Measurements from ENCODE around the gene TMEM192. TPM values are rescaled to one million over a fixed set of nuclear protein-coding genes. Genes with fewer than 3 reads are reported as not detected.

Gene TMEM192
- total and polyA plus RNA-seq, 2 of the 4 experiments (the other 2 are of a cell fraction), result 7.7 to 17.2 TPM

DNA sequence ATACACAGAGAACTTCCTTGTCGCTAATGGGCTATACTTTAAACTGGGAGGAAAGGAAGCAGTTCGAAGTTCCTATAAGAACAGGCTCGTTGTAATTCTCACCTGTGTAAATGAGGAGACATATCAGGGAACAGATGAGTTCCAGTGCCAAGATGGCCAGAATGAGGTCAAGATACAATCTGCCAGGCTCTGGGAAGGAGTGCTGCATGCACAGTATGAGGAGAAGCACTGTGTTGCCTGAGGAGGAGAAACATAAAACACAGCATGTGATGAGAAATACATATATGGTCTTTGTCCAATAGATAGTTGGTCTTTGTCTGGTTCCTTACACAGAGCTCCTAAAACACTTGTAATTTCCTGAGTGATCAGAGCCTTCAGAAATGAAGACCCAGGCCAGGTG, 24.3 kb downstream of the TMEM192 start:
- H4K8ac ChIP-seq (ENCODE audit: low read depth in 2 of 2, low read length in 2 of 2), result no peak overlapping the region
- no peak overlapping the region for H2BK20ac ChIP-seq (ENCODE audit: low read depth, low read length)
- dilution Hi-C loops (cut with HindIII; ENCODE audit: low sequenced_read_pairs, unreplicated experiment), result no loop called here
- no peak overlapping the region for H3K4me2 ChIP-seq (ENCODE audit: low read depth, low read length)
- no peaks in the 10 kb centered on the region for H4K20me1 ChIP-seq (ENCODE audit: insufficient read depth, low read length)
- TF ChIP-seq CEBPB (IDR thresholded peaks at IDR 0.05; ENCODE audit: low read depth, low read length) (no peak), POLR2A (IDR thresholded peaks at IDR 0.05; ENCODE audit: low read depth, low read length) (no peak), SMC3 (IDR thresholded peaks at IDR 0.05; ENCODE audit: low read depth, low read length) (no peak), FOS (IDR thresholded peaks at IDR 0.05; ENCODE audit: low read depth, low read length) (no peak), CTCF (conservative IDR thresholded peaks at IDR 0.05; ENCODE audit: low read depth, low read length) (no peak), MXI1 (IDR thresholded peaks at IDR 0.05; ENCODE audit: borderline replicate concordance, low read depth, low read length) (no peak), RAD21 (IDR thresholded peaks at IDR 0.05; ENCODE audit: low read length) (no peak), MAFK (IDR thresholded peaks at IDR 0.05; ENCODE audit: low read depth, low read length) (no peak), RCOR1 (IDR thresholded peaks at IDR 0.05; ENCODE audit: insufficient replicate concordance, low read length) (no peak), BHLHE40 (IDR thresholded peaks at IDR 0.05; ENCODE audit: low read depth, low read length) (no peak), RFX5 (IDR thresholded peaks at IDR 0.05; ENCODE audit: low read depth, low read length) (no peak), USF2 (IDR thresholded peaks at IDR 0.05; ENCODE audit: low read depth, low read length) (no peak), CHD1 (IDR thresholded peaks at IDR 0.05; ENCODE audit: low read depth, low read length) (no peak), MAZ (IDR thresholded peaks at IDR 0.05; ENCODE audit: borderline replicate concordance, low read depth, low read length) (no peak), ELK1 (IDR thresholded peaks at IDR 0.05; ENCODE audit: borderline replicate concordance, low read depth, low read length) (no peak), NFE2L2 (IDR thresholded peaks at IDR 0.05; ENCODE audit: low read depth, low read length) (no peak)
- no peaks in the 10 kb centered on the region for H3K9me1 ChIP-seq (ENCODE audit: insufficient read depth, low read length)
- no peak overlapping the region for H2BK120ac ChIP-seq (ENCODE audit: low read depth, low read length)
- ATAC-seq (ENCODE audit: low read depth) (no peak), DNase-seq (no peak)
- CTCF ChIA-PET, result interaction anchor here (0.7 kb wide), 1 partner anchor 16 kb away, joined by 3 read pairs; no protein-coding TSS in a partner anchor
- H2AFZ ChIP-seq (replicated peaks; ENCODE audit: low read length, poor library complexity), result no peak overlapping the region
- H4K5ac ChIP-seq (ENCODE audit: low read depth, low read length), result no peak overlapping the region
- no peak overlapping the region for H2AK5ac ChIP-seq (ENCODE audit: low read depth, low read length)
- H3K4ac ChIP-seq (ENCODE audit: low read depth, low read length), result no peak overlapping the region
- H2BK15ac ChIP-seq (ENCODE audit: low read depth, low read length), result no peak overlapping the region
- WGBS, 2 experiments (ENCODE audit: extremely low coverage in 2 of 2, insufficient read length in 1 of 2), result 92% methylated on average over 3 of the region's 3 CpGs; no CpG with 5 or more reads in 1 of the 2 experiments
- H3K9ac ChIP-seq (ENCODE audit: low read depth, low read length), result no peak overlapping the region
- H3K23ac ChIP-seq (ENCODE audit: low read depth, low read length), result no peak overlapping the region
- H3K27me3 ChIP-seq (ENCODE audit: control insufficient read depth, insufficient read depth, low read length), result no peaks in the 10 kb centered on the region
- H3K4me1 ChIP-seq (ENCODE audit: control insufficient read depth, insufficient read depth, low read length), result no peaks in the 10 kb centered on the region
- H3K56ac ChIP-seq (ENCODE audit: extremely low read depth, insufficient read depth, low read length), result no peak overlapping the region
- H2AK9ac ChIP-seq (replicated peaks; ENCODE audit: low read depth, low read length, poor library complexity), result no peak overlapping the region
- no peak overlapping the region for H3K18ac ChIP-seq (ENCODE audit: low read depth, low read length)
- H4K91ac ChIP-seq (ENCODE audit: insufficient read depth, low read depth, low read length), result no peak overlapping the region
- BruUV-seq (replicated peaks), result no TSS peak
- in situ Hi-C loops (cut with MboI; ENCODE audit: low sequenced_read_pairs), result no loop called here
- H3K9me3 ChIP-seq (ENCODE audit: control insufficient read depth, insufficient read depth, low read length), result no peaks in the 10 kb centered on the region
- intact Hi-C loops (cut with micrococcal nuclease), result no loop called here
- H2BK5ac ChIP-seq (ENCODE audit: low read depth, low read length, poor library complexity, severe bottlenecking), result no peak overlapping the region
- H3K14ac ChIP-seq (replicated peaks; ENCODE audit: low read depth, low read length), result no peak overlapping the region
- H3K4me3 ChIP-seq (ENCODE audit: insufficient read depth, low read depth, low read length), result no peak overlapping the region
- H3K36me3 ChIP-seq (ENCODE audit: control insufficient read depth, insufficient read depth, low read length), result peaks cover 1% of the 10 kb centered on the region; the same call in 1 of the 2 replicates
- no peaks in the 10 kb centered on the region for H3K79me1 ChIP-seq (ENCODE audit: low read depth in 1 of 2, low read length in 2 of 2)
- H3K27ac ChIP-seq (ENCODE audit: insufficient read depth, low read length), result no peak overlapping the region
- POLR2A ChIA-PET (ENCODE audit: unreplicated experiment), result no interaction called here

Measured in IMR-90 (cell line).